Urothelium cell line (cell line): ENCODE data around the gene DPYD.

Experiments used
- DNase-seq: peaks from one replicate; pipeline ENCODE4 v3.0.0; 2011; ENCODE audit warnings: low spot score, mixed read lengths
- FAIRE-seq: peaks from 2 replicates; lab custom pipeline; 2011; peaks lifted over from hg19 to GRCh38; lab: Jason Lieb, UNC

DPYD gene

DNA sequence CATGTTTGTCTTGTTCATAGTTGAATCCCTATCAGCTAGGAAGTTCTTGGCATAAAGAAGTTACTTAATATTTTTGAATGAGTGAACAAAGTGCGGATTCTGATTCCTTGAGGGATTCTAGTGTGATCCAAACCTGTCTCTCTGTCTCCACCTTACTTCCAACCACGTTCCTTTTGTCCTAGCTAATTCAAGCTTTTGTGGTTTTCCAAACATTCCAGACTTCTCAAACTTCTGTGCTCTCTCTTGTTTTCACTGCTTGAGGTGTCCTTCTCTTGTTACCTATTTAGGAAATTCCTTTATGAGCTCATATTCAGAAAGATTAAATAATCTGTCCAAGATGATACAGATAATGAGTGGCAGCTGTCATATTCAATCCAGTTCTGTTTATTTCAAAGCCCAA is 846.1 kb downstream of the DPYD start:
- peak; percentile 21 for DNase-seq
- FAIRE-seq: no peak

- DNase-seq (no peak), FAIRE-seq (no peak)
These were observed 846.9 kb downstream of the DPYD start for GRCh38 chr1:97073936-97074335.

DNA sequence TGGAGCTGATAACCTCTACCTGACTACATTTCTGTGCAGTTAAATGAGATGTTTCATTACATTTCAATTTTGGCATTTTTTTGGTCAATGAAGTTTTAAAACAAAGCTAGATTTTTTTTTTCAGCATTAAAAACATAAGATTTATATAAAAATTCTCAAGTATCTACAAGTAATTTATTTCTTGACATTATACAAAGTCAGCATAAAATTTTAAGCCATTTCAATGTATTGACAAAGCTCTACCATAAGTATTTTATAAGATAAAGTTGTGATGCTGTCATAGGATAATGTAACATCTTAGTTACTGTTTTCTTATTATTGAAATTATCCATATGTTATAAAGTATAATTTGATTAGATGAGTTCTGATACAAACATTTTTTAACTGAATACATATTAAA is 847.7 kb downstream of the DPYD start:
- FAIRE-seq (no peak), DNase-seq (no peak)

GRCh38 chr1:97071173-97071572 is 849.7 kb downstream of the DPYD start:
- DNase-seq: no peak
- no peak for FAIRE-seq

GRCh38 chr1:97070376-97070775 is 850.5 kb downstream of the DPYD start:
- FAIRE-seq (no peak), DNase-seq (no peak)

DNA sequence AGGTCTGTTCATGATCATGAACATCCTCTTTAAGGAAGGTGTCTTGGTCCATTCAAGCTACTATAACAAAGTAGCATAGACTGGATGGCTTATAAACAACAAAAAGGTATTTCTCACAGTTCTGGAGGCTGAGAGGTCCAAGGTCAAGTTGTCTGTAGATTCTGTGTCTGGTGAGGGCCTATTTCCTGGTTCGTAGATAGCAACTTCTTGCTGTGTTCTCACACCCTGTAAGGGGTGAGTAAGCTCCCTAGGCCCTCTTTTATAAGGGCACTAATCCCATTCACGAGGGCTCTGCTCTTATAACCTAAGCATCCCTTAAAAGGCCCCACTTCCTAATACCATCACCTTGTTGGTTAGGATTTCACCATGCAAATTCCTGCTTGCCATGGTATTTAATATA is 851.5 kb downstream of the DPYD start:
- FAIRE-seq: no peak
- DNase-seq: no peak

- DNase-seq (no peak), FAIRE-seq (no peak)
These were observed 854.0 kb downstream of the DPYD start for GRCh38 chr1:97066860-97067259.

DNA sequence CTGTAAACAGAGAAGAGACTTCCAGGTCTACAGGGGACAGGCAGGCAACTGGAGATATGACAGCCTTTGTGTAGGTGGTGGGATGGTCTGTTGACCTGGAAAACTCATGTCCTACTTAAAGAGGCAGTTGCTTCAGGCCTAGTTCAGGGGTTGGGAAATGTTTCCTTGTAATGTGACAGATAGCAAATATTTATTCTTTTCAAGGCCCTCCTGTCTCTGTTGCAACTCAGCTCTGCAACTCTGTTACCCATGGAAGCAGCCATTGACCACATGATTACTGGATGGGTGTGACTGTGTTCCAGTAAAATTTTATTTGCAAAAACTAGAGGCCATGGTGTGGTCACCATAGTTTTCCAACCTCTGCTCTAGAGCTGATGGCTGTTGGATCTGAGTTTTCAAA is 857.3 kb downstream of the DPYD start:
- DNase-seq: no peak
- FAIRE-seq: no peak

GRCh38 chr1:97061604-97062003 is 859.2 kb downstream of the DPYD start:
- FAIRE-seq (no peak), DNase-seq (no peak)

DNA sequence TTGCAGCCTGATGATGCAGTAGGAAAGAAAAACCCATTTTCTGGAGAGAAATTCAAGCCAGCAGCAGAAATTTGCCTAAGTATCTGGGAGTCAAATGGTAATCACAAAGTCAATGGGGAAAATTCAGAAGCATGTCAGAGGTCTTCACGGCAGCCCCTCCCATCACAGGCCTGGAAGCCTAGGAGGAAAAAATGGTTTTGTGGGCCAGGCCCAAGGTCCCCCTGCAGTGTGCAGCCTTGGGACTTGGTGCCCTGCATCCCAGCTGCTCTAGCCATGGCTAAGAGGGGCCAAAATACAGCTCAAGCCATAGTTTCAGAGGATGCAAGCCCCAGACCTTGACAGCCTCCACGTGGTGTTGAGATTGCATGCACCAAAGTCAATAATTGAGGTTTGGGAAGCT is 864.4 kb downstream of the DPYD start:
- DNase-seq (no peak), FAIRE-seq (no peak)

DNA sequence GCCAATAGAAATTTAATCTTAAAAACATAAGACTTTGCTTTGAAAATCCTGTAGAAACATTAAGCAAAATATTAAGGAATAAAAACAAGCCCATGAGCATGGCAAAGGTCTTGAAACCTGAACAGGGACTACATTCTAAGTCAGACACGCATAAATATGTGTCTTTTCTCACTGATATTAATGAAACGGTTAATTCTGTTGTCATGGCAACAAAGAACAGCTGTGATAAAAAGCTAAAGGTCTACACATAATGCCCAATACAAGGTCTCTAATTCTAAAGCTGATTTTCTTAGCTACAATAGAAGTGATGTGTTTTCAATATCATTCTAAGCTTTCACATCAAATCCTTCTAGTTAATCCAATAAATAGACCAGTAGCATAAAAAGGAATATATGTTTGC is 867.6 kb downstream of the DPYD start:
- FAIRE-seq: no peak

GRCh38 chr1:97051823-97052222 is 869.0 kb downstream of the DPYD start:
- DNase-seq: no peak
- FAIRE-seq: no peak

More for the DNA sequence above, 867.6 kb downstream of the DPYD start:
- DNase-seq: no peak

- FAIRE-seq (no peak), DNase-seq (no peak)
These were observed 870.3 kb downstream of the DPYD start for GRCh38 chr1:97050506-97050905.

GRCh38 chr1:97047421-97047793 is 873.4 kb downstream of the DPYD start:
- DNase-seq (no peak), FAIRE-seq (no peak)

DNA sequence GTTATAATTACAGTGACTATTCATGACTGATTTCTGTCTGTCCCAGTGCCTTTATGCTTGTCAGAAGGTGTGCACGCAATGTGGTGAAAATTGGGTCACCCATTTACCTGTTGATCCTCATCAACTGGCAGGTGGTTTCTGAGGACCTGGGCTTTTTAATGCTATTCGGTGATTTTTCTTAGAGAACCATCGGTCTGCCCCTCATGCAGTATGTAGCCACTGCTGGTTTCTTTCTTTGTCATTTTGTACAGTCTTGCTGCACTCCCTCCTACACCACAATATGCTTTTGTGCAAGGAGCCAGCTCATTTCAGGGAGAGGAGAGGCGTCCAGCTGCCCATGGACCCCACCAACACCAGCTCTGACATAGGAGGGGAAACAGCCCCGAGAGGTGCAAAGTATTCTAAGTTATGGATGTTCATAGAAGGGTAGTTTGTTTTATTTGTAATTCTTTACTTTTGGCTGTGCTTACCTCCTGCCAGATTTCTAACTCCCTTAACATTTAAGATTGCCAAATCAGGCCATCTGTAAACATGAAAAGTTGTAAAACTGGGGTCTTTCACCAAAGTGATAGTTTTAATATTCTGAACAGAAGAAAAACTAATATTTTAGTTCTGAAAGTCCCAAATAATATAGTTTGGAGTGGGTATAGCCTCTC is 873.9 kb downstream of the DPYD start:
- DNase-seq (no peak), FAIRE-seq (no peak)

DNA sequence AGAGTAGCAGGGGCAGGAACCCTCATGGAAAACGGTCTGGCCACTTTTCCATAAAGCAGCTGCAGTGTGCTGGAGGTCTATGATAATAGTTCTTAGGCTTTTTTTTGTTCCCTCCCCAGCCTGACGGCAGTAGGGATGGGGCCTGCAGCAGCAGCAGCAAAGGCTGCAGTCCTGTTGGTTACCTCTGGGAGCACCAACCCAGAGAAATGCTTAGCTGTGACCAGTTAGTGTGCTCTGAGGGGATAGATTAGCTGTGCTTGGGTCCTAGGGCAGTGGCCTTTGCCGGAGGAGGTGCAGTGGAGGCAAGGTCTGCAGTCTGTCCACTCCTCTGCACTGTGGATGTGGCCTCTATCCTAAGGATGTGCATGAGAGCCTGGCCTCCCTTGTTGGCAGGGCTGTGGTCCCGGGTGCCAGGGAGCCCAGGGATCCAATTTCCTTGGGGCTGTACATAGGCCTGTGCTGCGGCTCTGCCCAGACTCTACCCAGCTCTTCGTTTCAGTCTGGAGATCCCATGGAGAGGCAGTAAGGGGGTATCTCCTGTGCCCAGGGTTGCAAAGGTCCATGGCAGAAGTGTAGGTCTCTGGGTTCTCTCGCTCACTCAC is 876.6 kb downstream of the DPYD start:
- FAIRE-seq: peak; percentile 50
- DNase-seq: no peak

DNA sequence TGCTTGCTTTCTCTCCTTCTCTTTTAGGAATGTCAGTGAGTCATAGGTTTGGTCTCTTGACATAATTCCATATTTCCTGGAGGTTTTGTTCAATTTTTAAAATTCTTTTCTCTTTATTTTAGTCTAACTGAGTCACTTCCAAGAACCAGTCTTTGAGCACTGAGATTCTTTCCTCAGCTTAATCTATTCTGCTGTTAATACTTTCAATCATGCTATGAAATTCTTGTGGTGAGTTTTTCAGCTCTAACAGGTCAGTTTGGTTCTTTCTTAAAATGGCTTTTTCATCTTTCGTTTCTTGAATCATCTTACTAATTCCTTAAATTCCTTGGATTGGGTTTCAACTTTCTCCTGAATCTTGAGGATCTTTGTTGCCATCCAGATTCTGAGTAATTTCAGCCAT is 878.3 kb downstream of the DPYD start:
- DNase-seq (no peak), FAIRE-seq (no peak)

DNA sequence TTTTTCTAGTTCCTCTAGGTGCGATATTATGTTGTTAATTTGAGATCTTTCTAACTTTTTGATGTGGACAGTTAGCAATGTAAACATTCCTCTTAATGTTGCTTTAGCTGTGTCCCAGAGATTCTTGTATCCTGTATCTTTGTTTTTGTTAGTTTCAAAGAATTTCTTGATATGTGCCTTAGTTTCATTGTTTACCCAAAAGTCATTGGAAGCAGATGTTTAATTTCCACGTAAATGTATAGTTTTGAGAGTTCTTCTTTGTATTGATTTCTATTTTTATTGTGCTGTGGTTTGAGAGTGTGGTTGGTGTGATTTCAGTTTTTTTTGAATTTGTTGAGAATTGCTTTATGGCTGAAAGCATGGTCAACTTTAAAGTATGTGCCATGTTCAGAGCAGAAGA is 879.8 kb downstream of the DPYD start:
- no peak for FAIRE-seq

DNA sequence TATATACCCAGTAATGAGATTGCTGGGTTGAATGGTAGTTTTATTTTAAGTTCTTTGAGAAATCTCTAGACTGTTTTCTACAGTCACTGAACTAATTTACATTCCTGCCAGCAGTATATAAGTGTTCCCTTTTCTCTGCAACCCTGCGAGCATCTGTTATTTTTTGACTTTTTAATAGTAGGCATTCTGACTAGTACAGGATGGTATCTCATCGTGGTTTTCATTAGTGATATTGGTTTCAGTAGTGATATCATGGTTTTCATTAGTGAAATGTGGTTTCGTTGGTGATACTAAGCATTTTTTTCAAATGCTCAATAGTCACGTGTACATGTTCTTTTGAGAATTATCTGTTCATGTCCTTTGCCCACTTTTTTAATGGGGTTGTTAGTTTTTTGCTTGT is 882.4 kb downstream of the DPYD start:
- DNase-seq: no peak
- no peak for FAIRE-seq

More for the DNA sequence above, 879.8 kb downstream of the DPYD start:
- DNase-seq: no peak

- FAIRE-seq (no peak), DNase-seq (no peak)
These were observed 886.2 kb downstream of the DPYD start for GRCh38 chr1:97034651-97035050.

- DNase-seq (no peak), FAIRE-seq (no peak)
These were observed 886.9 kb downstream of the DPYD start for GRCh38 chr1:97033949-97034348.
